ENCODE results near the gene ST8SIA6.
"Not testable (repeated sequence)": the region's sequence is repeated elsewhere in the genome, so short reads cannot be mapped to it uniquely, and the experiment has no call there.

ST8SIA6 gene, protein sequence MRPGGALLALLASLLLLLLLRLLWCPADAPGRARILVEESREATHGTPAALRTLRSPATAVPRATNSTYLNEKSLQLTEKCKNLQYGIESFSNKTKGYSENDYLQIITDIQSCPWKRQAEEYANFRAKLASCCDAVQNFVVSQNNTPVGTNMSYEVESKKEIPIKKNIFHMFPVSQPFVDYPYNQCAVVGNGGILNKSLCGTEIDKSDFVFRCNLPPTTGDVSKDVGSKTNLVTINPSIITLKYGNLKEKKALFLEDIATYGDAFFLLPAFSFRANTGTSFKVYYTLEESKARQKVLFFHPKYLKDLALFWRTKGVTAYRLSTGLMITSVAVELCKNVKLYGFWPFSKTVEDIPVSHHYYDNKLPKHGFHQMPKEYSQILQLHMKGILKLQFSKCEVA

DNA sequence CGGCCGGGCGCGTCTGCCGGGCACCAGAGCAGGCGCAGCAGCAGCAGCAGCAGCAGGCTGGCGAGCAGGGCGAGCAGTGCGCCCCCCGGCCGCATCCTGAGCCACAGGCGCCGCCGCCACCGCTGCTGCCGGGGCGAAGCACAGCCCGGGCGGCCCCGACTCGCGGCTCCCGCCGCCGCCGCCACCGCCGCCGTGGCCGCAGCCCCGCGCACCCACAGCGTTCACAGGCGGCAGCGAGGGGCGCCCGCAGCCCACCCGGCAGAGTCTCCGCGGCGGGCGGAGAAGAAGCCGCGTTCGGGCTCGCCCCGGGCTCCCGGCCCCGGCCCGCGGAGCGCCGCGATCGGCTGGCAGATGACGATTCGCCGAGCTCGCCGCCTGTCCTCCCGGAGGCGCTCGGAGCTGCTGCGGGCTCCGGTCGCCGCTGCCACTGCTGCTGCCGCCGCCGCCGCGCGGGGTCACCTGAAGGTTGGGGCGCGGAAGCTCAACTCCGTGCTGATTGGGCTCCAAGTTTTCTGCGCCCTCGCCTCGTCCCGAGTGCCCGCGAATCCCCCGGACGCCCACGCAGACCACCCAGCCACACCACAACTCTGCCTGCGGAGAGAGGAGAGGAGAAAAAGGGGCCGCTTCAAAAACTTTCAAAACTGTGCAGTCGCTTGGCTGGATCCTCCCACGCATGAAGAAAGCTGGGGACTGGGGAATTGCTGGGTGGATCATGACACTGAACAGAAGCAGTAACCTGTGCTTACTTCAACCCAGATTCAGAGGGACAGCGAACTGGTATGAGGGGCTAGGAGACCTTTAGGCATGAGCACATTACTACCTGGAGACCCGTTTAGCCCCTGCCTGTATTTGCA lies at the start of gene ST8SIA6:
TSS of gene ST8SIA6 (minus strand) at position 435 of the 854 bp plus-strand sequence. CDS start at position 95, 340 bp downstream.
- H3K36me3 ChIP-seq (ENCODE audit: control insufficient read depth, low read depth, low read length): no peaks in the 10 kb centered on the region
- peak within 1 kb of the TSS; percentile 67 for H3K4me3 ChIP-seq (ENCODE audit: low read length)
- H3K27ac ChIP-seq (ENCODE audit: low read length): no peak within 1 kb of the TSS
- peaks cover 27% of the 10 kb centered on the region for H3K4me1 ChIP-seq (ENCODE audit: control insufficient read depth, low read depth, low read length)
- peaks cover 42% of the 10 kb centered on the region for H3K27me3 ChIP-seq (ENCODE audit: control insufficient read depth, insufficient read depth, low read length)
- peaks cover 6% of the 10 kb centered on the region for H3K9me3 ChIP-seq (ENCODE audit: control insufficient read depth, low read depth, low read length)
- H3K9ac ChIP-seq (ENCODE audit: low read length): peak within 1 kb of the TSS; percentile 50

DNA sequence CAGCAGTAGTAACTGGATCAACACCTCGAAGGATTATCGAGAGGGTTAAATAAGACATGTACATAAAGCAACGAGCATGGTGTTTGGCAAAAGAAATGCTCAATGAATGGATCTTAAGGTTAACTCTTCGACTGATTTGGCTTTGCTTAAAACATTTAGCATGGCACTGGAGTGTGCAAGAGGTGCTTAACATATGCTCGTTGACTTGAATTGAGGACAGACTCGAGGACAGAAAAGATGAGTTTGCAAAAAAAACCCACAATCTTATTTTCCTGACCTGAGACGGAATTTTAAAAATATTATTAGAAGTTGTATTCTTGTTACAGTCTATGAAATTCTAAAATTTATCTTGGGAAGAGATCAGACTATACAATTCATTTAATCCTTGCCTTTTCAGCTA lies 49.4 kb upstream of the ST8SIA6 start:
- Histone ChIP-seq H3K27me3 (ENCODE audit: control insufficient read depth, insufficient read depth, low read length) (no peaks in the 10 kb centered on the region), H3K36me3 (ENCODE audit: control insufficient read depth, low read depth, low read length) (no peaks in the 10 kb centered on the region), H3K9me3 (ENCODE audit: control insufficient read depth, low read depth, low read length) (no peaks in the 10 kb centered on the region), H3K4me3 (ENCODE audit: low read length) (no peak overlapping the region), H3K4me1 (ENCODE audit: control insufficient read depth, low read depth, low read length) (no peaks in the 10 kb centered on the region), H3K27ac (ENCODE audit: low read length) (no peak overlapping the region), H3K9ac (ENCODE audit: low read length) (no peak overlapping the region)

DNA sequence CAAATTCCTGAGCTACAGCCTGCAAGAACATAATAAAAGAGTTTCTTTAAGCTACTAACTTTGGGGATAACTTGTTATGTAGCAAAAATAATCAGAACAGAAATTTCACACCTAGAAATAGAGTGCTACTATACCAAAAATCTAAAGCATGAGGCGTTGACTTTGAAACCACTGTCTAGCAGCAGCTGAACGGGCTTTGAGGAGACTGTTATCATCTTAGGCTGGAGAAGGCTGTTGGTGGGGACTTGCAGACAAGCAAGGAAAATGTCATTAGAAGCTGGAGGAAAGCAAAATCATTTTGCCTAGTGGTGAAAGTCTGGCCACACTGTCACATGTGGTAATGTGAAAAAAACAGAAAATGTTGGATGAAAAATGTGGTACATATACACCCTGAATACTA lies 48.4 kb upstream of the ST8SIA6 start:
- H3K27ac ChIP-seq (ENCODE audit: low read length): no peak overlapping the region
- H3K27me3 ChIP-seq (ENCODE audit: control insufficient read depth, insufficient read depth, low read length): no peaks in the 10 kb centered on the region
- no peak overlapping the region for H3K4me3 ChIP-seq (ENCODE audit: low read length)
- H3K9ac ChIP-seq (ENCODE audit: low read length): no peak overlapping the region
- H3K9me3 ChIP-seq (ENCODE audit: control insufficient read depth, low read depth, low read length): no peaks in the 10 kb centered on the region
- no peaks in the 10 kb centered on the region for H3K36me3 ChIP-seq (ENCODE audit: control insufficient read depth, low read depth, low read length)
- no peaks in the 10 kb centered on the region for H3K4me1 ChIP-seq (ENCODE audit: control insufficient read depth, low read depth, low read length)

DNA sequence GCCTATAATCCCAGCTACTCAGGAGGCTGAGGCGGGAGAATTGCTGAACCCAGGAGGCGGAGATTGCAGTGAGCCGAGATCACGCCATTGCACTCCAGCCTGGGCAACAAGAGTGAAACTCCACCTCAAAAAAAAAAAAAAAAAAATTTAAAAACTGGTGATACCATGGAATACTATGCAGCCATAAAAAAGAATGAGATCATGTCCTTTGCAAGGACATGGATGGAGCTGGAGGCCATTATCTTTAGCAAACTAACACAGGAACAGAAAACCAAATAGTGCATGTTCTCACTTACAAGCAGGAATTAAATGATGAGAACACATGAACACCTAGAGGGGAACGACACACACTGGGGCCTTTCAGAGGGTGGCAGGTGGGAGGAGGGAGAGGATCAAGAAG lies 44.6 kb upstream of the ST8SIA6 start:
- not testable (repeated sequence) for H3K27me3 ChIP-seq (ENCODE audit: control insufficient read depth, insufficient read depth, low read length); H3K4me1 ChIP-seq (ENCODE audit: control insufficient read depth, low read depth, low read length)

DNA sequence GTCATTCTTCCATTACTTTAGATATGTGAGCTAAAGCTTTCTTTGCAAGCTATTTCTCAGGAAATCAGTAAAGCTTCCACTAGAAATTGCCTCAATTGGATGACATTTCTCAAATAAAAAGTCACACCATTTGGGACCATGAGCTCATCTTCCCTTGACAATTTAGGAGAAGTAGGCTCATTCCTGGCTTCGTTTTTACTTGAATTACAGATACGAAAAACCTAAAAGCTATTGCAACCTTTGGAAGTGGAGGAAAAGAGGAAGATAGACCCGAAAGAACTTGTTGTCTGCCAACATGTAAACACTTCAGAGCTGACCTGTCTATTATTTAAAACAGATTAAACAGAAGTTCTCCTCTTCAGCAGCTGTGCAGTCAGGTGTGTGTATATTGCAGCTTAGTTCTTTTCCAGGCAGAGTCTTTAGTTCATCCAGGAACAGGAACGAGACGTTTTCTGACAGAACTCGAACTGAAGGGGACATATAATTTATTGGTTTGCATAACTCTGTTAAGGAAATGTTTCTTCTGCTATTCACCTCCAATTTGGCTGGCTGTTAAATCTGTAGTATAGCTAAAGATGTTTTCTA lies 43.1 kb upstream of the ST8SIA6 start:
- Histone ChIP-seq H3K4me1 (ENCODE audit: control insufficient read depth, low read depth, low read length) (no peaks in the 10 kb centered on the region), H3K27ac (ENCODE audit: low read length) (no peak overlapping the region), H3K9me3 (ENCODE audit: control insufficient read depth, low read depth, low read length) (no peaks in the 10 kb centered on the region), H3K9ac (ENCODE audit: low read length) (no peak overlapping the region), H3K4me3 (ENCODE audit: low read length) (no peak overlapping the region), H3K27me3 (ENCODE audit: control insufficient read depth, insufficient read depth, low read length) (no peaks in the 10 kb centered on the region), H3K36me3 (ENCODE audit: control insufficient read depth, low read depth, low read length) (no peaks in the 10 kb centered on the region)

More for the DNA sequence above, 44.6 kb upstream of the ST8SIA6 start:
- not testable (repeated sequence) for H3K9ac ChIP-seq (ENCODE audit: low read length); H3K27ac ChIP-seq (ENCODE audit: low read length); H3K36me3 ChIP-seq (ENCODE audit: control insufficient read depth, low read depth, low read length); H3K9me3 ChIP-seq (ENCODE audit: control insufficient read depth, low read depth, low read length); H3K4me3 ChIP-seq (ENCODE audit: low read length)

DNA sequence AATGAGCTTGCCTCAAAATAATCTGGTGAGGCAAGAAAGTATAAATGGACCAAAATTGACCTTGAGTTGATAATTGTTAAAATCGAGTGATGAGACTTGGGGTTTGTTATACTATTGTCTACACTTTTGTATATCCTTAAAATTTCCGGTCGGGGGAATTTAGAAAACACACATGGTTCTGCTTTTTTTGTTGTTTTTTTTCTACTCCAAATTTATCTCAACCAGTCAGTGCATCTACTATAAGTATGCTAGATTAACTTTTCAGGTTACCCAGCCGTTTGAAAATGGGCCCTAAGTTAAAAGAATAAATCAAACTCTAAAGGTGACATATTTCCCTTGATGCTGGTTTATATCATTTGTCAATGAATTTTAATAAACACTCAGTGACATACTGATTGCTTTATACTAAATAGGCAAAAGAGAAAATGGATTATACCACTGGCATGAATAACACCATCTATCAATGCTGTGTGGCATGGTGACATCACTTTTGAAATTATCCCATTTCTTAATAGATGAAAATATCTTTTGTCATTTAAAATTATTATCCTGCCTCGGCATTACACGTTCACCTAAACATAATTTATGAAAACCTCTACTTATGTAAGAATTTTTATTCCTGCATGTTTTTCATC lies 40.3 kb upstream of the ST8SIA6 start:
- no peak overlapping the region for H3K9ac ChIP-seq (ENCODE audit: low read length)
- no peaks in the 10 kb centered on the region for H3K4me1 ChIP-seq (ENCODE audit: control insufficient read depth, low read depth, low read length)
- H3K36me3 ChIP-seq (ENCODE audit: control insufficient read depth, low read depth, low read length): no peaks in the 10 kb centered on the region
- H3K4me3 ChIP-seq (ENCODE audit: low read length): no peak overlapping the region
- no peaks in the 10 kb centered on the region for H3K27me3 ChIP-seq (ENCODE audit: control insufficient read depth, insufficient read depth, low read length)
- no peaks in the 10 kb centered on the region for H3K9me3 ChIP-seq (ENCODE audit: control insufficient read depth, low read depth, low read length)
- no peak overlapping the region for H3K27ac ChIP-seq (ENCODE audit: low read length)

DNA sequence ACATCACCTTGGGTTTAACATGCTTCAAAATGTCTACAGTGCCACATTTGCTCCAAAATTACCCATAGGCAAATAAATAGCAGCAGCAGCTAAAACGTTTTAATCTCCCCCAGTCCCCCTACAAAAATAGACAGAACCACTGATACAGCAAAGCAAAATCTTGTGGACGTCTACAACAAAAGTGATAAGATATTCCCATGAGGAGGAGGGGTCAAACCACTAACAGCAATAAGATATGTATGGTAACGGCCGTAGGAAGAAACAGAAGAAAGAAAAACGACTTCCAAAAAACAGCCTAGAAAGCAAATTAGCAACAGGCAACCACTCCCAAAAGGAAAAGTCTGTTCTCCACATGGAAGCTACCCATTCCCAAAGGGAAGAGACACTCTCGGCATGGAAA lies 34.5 kb upstream of the ST8SIA6 start:
- H3K27ac ChIP-seq (ENCODE audit: low read length): no peak overlapping the region
- H3K27me3 ChIP-seq (ENCODE audit: control insufficient read depth, insufficient read depth, low read length): no peaks in the 10 kb centered on the region
- no peaks in the 10 kb centered on the region for H3K9me3 ChIP-seq (ENCODE audit: control insufficient read depth, low read depth, low read length)
- H3K9ac ChIP-seq (ENCODE audit: low read length): no peak overlapping the region
- H3K4me3 ChIP-seq (ENCODE audit: low read length): no peak overlapping the region
- no peaks in the 10 kb centered on the region for H3K4me1 ChIP-seq (ENCODE audit: control insufficient read depth, low read depth, low read length)
- no peaks in the 10 kb centered on the region for H3K36me3 ChIP-seq (ENCODE audit: control insufficient read depth, low read depth, low read length)

DNA sequence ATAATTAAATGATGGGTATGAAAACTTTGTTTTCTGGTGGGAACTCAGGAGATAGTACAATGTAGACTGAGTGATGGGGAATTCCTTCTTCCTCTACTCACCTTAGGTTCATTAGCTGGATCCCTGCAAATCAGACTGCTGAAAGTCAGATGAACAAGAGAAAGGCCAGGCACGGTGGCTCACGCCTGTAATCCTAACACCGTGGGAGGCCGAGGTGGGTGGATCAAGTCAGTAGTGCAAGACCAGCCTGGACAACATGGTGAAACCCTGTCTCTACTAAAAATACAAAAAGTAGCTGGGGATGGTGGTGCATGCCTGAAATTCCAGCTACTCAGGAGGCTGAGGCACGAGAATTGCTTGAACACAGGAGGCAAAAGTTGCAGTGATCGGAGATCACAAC lies 28.7 kb upstream of the ST8SIA6 start:
- H3K36me3 ChIP-seq (ENCODE audit: control insufficient read depth, low read depth, low read length): no peaks in the 10 kb centered on the region
- H3K27me3 ChIP-seq (ENCODE audit: control insufficient read depth, insufficient read depth, low read length): no peaks in the 10 kb centered on the region
- no peak overlapping the region for H3K4me3 ChIP-seq (ENCODE audit: low read length)
- H3K9ac ChIP-seq (ENCODE audit: low read length): no peak overlapping the region
- H3K9me3 ChIP-seq (ENCODE audit: control insufficient read depth, low read depth, low read length): no peaks in the 10 kb centered on the region
- no peak overlapping the region for H3K27ac ChIP-seq (ENCODE audit: low read length)
- no peaks in the 10 kb centered on the region for H3K4me1 ChIP-seq (ENCODE audit: control insufficient read depth, low read depth, low read length)

DNA sequence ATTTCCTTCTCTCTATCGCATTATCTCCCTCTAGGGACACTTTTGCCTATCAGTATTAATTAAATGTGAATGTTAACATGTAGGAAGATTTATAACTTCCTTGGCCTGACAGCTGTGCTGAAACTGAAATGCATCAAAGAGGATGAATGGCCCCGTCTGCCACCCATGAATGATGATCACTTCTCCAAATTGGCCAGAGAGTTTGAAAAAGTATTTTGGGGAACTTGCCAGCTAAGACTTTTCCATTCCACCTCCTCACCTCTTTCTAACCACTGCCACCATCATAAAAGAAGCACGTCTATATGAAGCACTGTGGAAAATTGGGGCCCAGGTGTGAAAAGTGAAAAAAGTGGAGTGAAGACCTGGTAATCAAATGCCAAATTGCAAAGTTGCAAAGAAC lies 25.4 kb upstream of the ST8SIA6 start:
- Histone ChIP-seq H3K4me1 (ENCODE audit: control insufficient read depth, low read depth, low read length) (no peaks in the 10 kb centered on the region), H3K9me3 (ENCODE audit: control insufficient read depth, low read depth, low read length) (no peaks in the 10 kb centered on the region), H3K36me3 (ENCODE audit: control insufficient read depth, low read depth, low read length) (no peaks in the 10 kb centered on the region), H3K27me3 (ENCODE audit: control insufficient read depth, insufficient read depth, low read length) (no peaks in the 10 kb centered on the region), H3K27ac (ENCODE audit: low read length) (no peak overlapping the region), H3K9ac (ENCODE audit: low read length) (no peak overlapping the region), H3K4me3 (ENCODE audit: low read length) (no peak overlapping the region)

DNA sequence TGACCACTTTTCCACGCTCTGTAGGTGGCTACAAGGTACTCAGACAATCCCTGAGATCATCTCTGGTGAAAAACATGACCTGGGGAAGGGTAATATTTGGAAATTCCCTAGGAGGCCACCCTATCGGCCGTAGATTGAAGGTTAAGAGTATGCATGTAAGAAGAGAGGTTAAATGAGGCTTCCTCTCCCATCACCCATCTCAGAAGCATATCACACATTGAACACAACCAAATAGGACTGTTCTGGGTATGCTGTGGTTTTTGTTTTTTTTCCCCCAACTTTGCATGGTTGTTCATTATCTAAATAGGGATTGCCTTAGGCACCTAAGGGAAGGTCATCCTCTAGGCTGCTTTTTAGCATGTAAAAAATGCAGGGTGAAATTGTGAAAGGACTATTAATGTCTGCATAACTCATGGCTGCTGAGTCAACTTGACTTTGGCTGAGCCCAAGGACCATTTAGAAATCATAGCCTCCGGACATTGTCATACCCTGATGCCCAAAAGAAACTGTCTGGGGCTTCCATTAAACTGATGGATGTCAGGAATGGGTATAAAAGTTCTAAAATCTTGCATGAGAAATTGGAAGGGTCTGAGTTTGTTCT lies 24.7 kb upstream of the ST8SIA6 start:
- Histone ChIP-seq H3K4me3 (ENCODE audit: low read length) (no peak overlapping the region), H3K27me3 (ENCODE audit: control insufficient read depth, insufficient read depth, low read length) (no peaks in the 10 kb centered on the region), H3K4me1 (ENCODE audit: control insufficient read depth, low read depth, low read length) (no peaks in the 10 kb centered on the region), H3K27ac (ENCODE audit: low read length) (no peak overlapping the region), H3K36me3 (ENCODE audit: control insufficient read depth, low read depth, low read length) (no peaks in the 10 kb centered on the region), H3K9ac (ENCODE audit: low read length) (no peak overlapping the region), H3K9me3 (ENCODE audit: control insufficient read depth, low read depth, low read length) (no peaks in the 10 kb centered on the region)

DNA sequence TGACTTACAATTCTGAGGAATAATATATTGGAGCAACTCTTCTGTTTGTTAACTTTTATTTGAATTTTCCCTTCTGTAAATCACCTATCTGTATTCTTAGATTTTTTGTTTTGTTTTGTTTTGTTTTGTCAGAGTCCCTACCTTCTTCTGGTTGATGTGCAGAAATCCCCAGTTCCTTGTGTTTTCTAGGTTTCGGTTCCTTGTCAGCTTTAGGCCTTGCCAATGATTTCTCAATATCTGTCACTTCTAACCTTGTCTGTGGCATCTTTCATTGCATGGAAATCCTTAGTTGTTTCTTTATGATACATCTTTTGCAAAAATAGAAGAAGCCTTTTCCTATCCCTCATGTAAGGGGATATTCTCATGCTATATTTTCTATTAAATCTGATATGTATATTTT lies 21.7 kb upstream of the ST8SIA6 start:
- no peak overlapping the region for H3K9ac ChIP-seq (ENCODE audit: low read length)
- H3K36me3 ChIP-seq (ENCODE audit: control insufficient read depth, low read depth, low read length): no peaks in the 10 kb centered on the region
- H3K9me3 ChIP-seq (ENCODE audit: control insufficient read depth, low read depth, low read length): no peaks in the 10 kb centered on the region
- H3K27ac ChIP-seq (ENCODE audit: low read length): no peak overlapping the region
- H3K4me3 ChIP-seq (ENCODE audit: low read length): no peak overlapping the region
- no peaks in the 10 kb centered on the region for H3K4me1 ChIP-seq (ENCODE audit: control insufficient read depth, low read depth, low read length)
- H3K27me3 ChIP-seq (ENCODE audit: control insufficient read depth, insufficient read depth, low read length): no peaks in the 10 kb centered on the region
